Parathyroid adenoma (tissue), 2 donors: ENCODE results near the gene TJP1.
A peak's percentile ranks its signal among the peaks of the same experiment; 100 is the strongest.

Experiments
- H2AFZ ChIP-seq: fragments of 300-600 bp; sonication (generic); one replicate; pipeline ENCODE4 v1.7.0; 2017; ENCODE audit warnings: antibody characterized with exemption, mild to moderate bottlenecking
- H3K27ac ChIP-seq: fragments of 300-600 bp; sonication (generic); one replicate; pipeline ENCODE4 v1.7.0; 2017
- H3K27me3 ChIP-seq: fragments of 300-600 bp; sonication (generic); one replicate; pipeline ENCODE4 v1.7.0; 2017; ENCODE audit warnings: low read length; ENCODE audit not compliant: control insufficient read depth, insufficient read depth
- H3K36me3 ChIP-seq: fragments of 300-600 bp; sonication (generic); one replicate; pipeline ENCODE4 v1.7.0; 2017; ENCODE audit warnings: low read length; ENCODE audit not compliant: control insufficient read depth, insufficient read depth
- H3K4me1 ChIP-seq: fragments of 300-600 bp; sonication (generic); one replicate; pipeline ENCODE4 v1.7.0; 2017; ENCODE audit warnings: control low read depth
- H3K4me2 ChIP-seq: fragments of 300-600 bp; sonication (generic); one replicate; pipeline ENCODE4 v1.7.0; 2017; ENCODE audit warnings: low read length
- H3K4me3 ChIP-seq: fragments of 300-600 bp; sonication (generic); one replicate; pipeline ENCODE4 v1.7.0; 2017; ENCODE audit warnings: low read depth, low read length
- H3K79me2 ChIP-seq: fragments of 300-600 bp; sonication (generic); one replicate; pipeline ENCODE4 v1.7.0; 2017; ENCODE audit warnings: control low read depth
- H3K9ac ChIP-seq: fragments of 300-600 bp; sonication (generic); one replicate; pipeline ENCODE4 v1.7.0; 2017; ENCODE audit warnings: mild to moderate bottlenecking
- H3K9me3 ChIP-seq: fragments of 300-600 bp; sonication (generic); one replicate; pipeline ENCODE4 v1.7.0; 2017; ENCODE audit warnings: low read length; ENCODE audit not compliant: control insufficient read depth
- CTCF ChIP-seq: fragments of 300-600 bp; sonication (generic); IDR thresholded peaks from one replicate; pipeline ENCODE4 v1.7.0; 2017; ENCODE audit warnings: antibody characterized with exemption, mild to moderate bottlenecking
- donor health status: primary hyperparathyroidism.

TJP1 gene

GRCh38 chr15:29750754-29751153, 71.5 kb downstream of the TJP1 start:
- Histone ChIP-seq H3K4me2 (no peak overlapping the region), H3K27me3 (no peaks in the 10 kb centered on the region), H3K79me2 (no peaks in the 10 kb centered on the region), H3K27ac (no peak overlapping the region), H3K4me3 (no peak overlapping the region), H3K4me1 (no peaks in the 10 kb centered on the region), H3K9me3 (no peaks in the 10 kb centered on the region), H2AFZ (no peak overlapping the region), H3K9ac (no peak overlapping the region), H3K36me3 (no peaks in the 10 kb centered on the region)
- no peak for TF ChIP-seq CTCF

- Histone ChIP-seq H3K4me1 (no peaks in the 10 kb centered on the region), H3K9ac (no peak overlapping the region), H3K4me2 (no peak overlapping the region), H3K4me3 (no peak overlapping the region), H3K27ac (no peak overlapping the region), H3K9me3 (no peaks in the 10 kb centered on the region), H2AFZ (no peak overlapping the region), H3K36me3 (no peaks in the 10 kb centered on the region), H3K79me2 (no peaks in the 10 kb centered on the region), H3K27me3 (no peaks in the 10 kb centered on the region)
- no peak for TF ChIP-seq CTCF
Observed at GRCh38 chr15:29749365-29750086, 72.7 kb downstream of the TJP1 start.

GRCh38 chr15:29747837-29748417, 74.3 kb downstream of the TJP1 start:
- Histone ChIP-seq H3K4me2 (no peak overlapping the region), H3K9me3 (no peaks in the 10 kb centered on the region), H3K79me2 (no peaks in the 10 kb centered on the region), H3K27ac (no peak overlapping the region), H3K9ac (no peak overlapping the region), H3K4me3 (no peak overlapping the region), H3K36me3 (no peaks in the 10 kb centered on the region), H3K27me3 (no peaks in the 10 kb centered on the region), H3K4me1 (no peaks in the 10 kb centered on the region), H2AFZ (no peak overlapping the region)
- peak; percentile 31 for TF ChIP-seq CTCF

- no peaks in the 10 kb centered on the region for H3K27me3 ChIP-seq
- no peaks in the 10 kb centered on the region for H3K4me1 ChIP-seq
- H3K79me2 ChIP-seq: no peaks in the 10 kb centered on the region
- H3K4me2 ChIP-seq: no peak overlapping the region
- no peak overlapping the region for H3K4me3 ChIP-seq
- H2AFZ ChIP-seq: no peak overlapping the region
- no peaks in the 10 kb centered on the region for H3K36me3 ChIP-seq
- no peak for TF ChIP-seq CTCF
- H3K9me3 ChIP-seq: no peaks in the 10 kb centered on the region
- H3K27ac ChIP-seq: no peak overlapping the region
- H3K9ac ChIP-seq: no peak overlapping the region
Observed at GRCh38 chr15:29743475-29743874, 78.8 kb downstream of the TJP1 start.
